ENCODE measurements around the gene PFN4.

GRCh38 chr2:24153478-24153877 is 30.3 kb upstream of the PFN4 start:
- TF ChIP-seq EP300 (IDR thresholded peaks at IDR 0.05; ENCODE audit: borderline replicate concordance) (no peak), TAF1 (IDR thresholded peaks at IDR 0.05; ENCODE audit: low read depth) (no peak), CEBPB (IDR thresholded peaks at IDR 0.05) (no peak), REST (IDR thresholded peaks at IDR 0.05; ENCODE audit: low read depth) (no peak), MAX (IDR thresholded peaks at IDR 0.05) (no peak), EGR1 (IDR thresholded peaks at IDR 0.05) (no peak), TCF12 (IDR thresholded peaks at IDR 0.05; ENCODE audit: low read depth) (no peak), FOXM1 (IDR thresholded peaks at IDR 0.05; ENCODE audit: borderline replicate concordance, low read depth) (no peak), TEAD4 (IDR thresholded peaks at IDR 0.05) (no peak), YY1 (IDR thresholded peaks at IDR 0.05; ENCODE audit: low read depth) (no peak), RAD21 (IDR thresholded peaks at IDR 0.05; ENCODE audit: low read depth) (no peak), ZBTB7A (IDR thresholded peaks at IDR 0.05; ENCODE audit: low read depth) (no peak)

Data from Ishikawa (cell line).